Left lung (tissue), 10 donors: ENCODE results near the gene FAM151B. TPM values are rescaled to one million over a fixed set of nuclear protein-coding genes. Genes with fewer than 3 reads are reported as not detected.
A peak's percentile ranks its signal among the peaks of the same experiment; 100 is the strongest.

Experiments used
- ATAC-seq: fragments of 200-7000 bp; cut with Tn5 transposase; one replicate; pipeline ENCODE4 v1.9.1; 2020; ENCODE audit warnings: moderate library complexity
- DNase-seq, 4 donors: peaks; one replicate each; pipeline ENCODE4 v3.0.0-alpha.2; 2013 to 2020
- H3K27ac ChIP-seq, 2 donors: fragments of 200-600 bp; sonication (generic) in 1 of 2; one replicate each; pipeline versions ENCODE4 v1.5.0 to v1.8.0; 2020 to 2021
- H3K27me3 ChIP-seq, 2 donors: fragments of 200-600 bp; sonication (generic) in 1 of 2; one replicate each; pipeline versions ENCODE4 v1.5.0 to v1.8.0; 2020 to 2021
- H3K36me3 ChIP-seq, 2 donors: fragments of 200-600 bp; sonication (generic) in 1 of 2; one replicate each; pipeline versions ENCODE4 v1.5.0 to v1.8.0; 2020 to 2021
- H3K4me1 ChIP-seq, 2 donors: fragments of 200-600 bp; one replicate each; pipeline ENCODE4 v1.8.0; 2021
- H3K4me3 ChIP-seq, 2 donors: fragments of 200-600 bp; sonication (generic) in 1 of 2; one replicate each; pipeline versions ENCODE4 v1.5.0 to v1.8.0; 2020 to 2021; ENCODE audit warnings: mild to moderate bottlenecking in 1 of 2
- H3K9me3 ChIP-seq, 2 donors: fragments of 200-600 bp; sonication (generic) in 1 of 2; one replicate each; pipeline versions ENCODE4 v1.5.0 to v1.8.0; 2020 to 2021
- CTCF ChIP-seq, 2 donors: fragments of 200-600 bp; sonication (generic) in 1 of 2; IDR thresholded peaks; one replicate each; pipeline versions ENCODE4 v1.5.0 to v1.8.0; 2021; ENCODE audit warnings: antibody characterized with exemption in 2 of 2
- intact Hi-C, 2 donors: fragments of 100-400 bp; cut with DNase I; formaldehyde crosslinking; loops; one replicate each; pipeline versions ENCODE4 v1.11.2 to v1.14.2; 2022
- polyA plus RNA-seq, 6 donors: library from polyadenylated mRNA; unstranded; fragments of 120-200 nt; gene quantifications; one replicate each; pipeline ENCODE4 v1.2.1, GENCODE V29; 2013; ENCODE audit not compliant: insufficient read length in 6 of 6
- total RNA-seq, 2 donors: library from RNA; stranded (reverse); fragmentation: NEBNext Ultra II Directional; extraction: Animal tissue kit (Norgen Biotek cat#: 25700); gene quantifications; one replicate each; pipeline ENCODE4 v1.2.1, GENCODE V29; 2021
- donor health status: DM: no; HTN: yes; CAD: no.
- donor health status: DM: no; HTN: no; CAD: no.

Gene FAM151B
- total and polyA plus RNA-seq, 8 donors: 2.6 to 4.7 (median 3.0) TPM

- peak in 1 of 4 donors; percentile 24 for DNase-seq
- Histone ChIP-seq H3K36me3 (peaks cover 0 to 60% of the 10 kb centered on the region in 2 donors), H3K4me1 (no peaks in the 10 kb centered on the region), H3K9me3 (peaks cover 0 to 6% of the 10 kb centered on the region in 2 donors), H3K4me3 (no peak overlapping the region), H3K27me3 (no peaks in the 10 kb centered on the region), H3K27ac (no peak overlapping the region)
- intact Hi-C loops: no loop called here
- TF ChIP-seq CTCF (IDR thresholded peaks at IDR 0.05): no peak
- peak; percentile 33 for ATAC-seq
These were observed 13.0 kb upstream of the FAM151B start for GRCh38 chr5:80474929-80475328.

GRCh38 chr5:80479713-80480112 lies 8.2 kb upstream of the FAM151B start:
- H3K4me1 ChIP-seq: no peaks in the 10 kb centered on the region
- DNase-seq (no peak), ATAC-seq (no peak)
- H3K9me3 ChIP-seq: peaks cover 0 to 16% of the 10 kb centered on the region in 2 donors
- no peak for TF ChIP-seq CTCF (IDR thresholded peaks at IDR 0.05)
- no peak overlapping the region for H3K4me3 ChIP-seq
- intact Hi-C loops: no loop called here
- H3K27me3 ChIP-seq: no peaks in the 10 kb centered on the region
- H3K27ac ChIP-seq: no peak overlapping the region
- peaks cover 0 to 45% of the 10 kb centered on the region in 2 donors for H3K36me3 ChIP-seq

GRCh38 chr5:80480354-80480753 lies 7.5 kb upstream of the FAM151B start:
- no peak overlapping the region for H3K4me3 ChIP-seq
- H3K27me3 ChIP-seq: no peaks in the 10 kb centered on the region
- ATAC-seq (no peak), DNase-seq (no peak)
- H3K4me1 ChIP-seq: no peaks in the 10 kb centered on the region
- H3K27ac ChIP-seq: no peak overlapping the region
- intact Hi-C loops: no loop called here
- H3K36me3 ChIP-seq: peaks cover 0 to 38% of the 10 kb centered on the region in 2 donors
- no peak for TF ChIP-seq CTCF (IDR thresholded peaks at IDR 0.05)
- peaks cover 0 to 16% of the 10 kb centered on the region in 2 donors for H3K9me3 ChIP-seq

GRCh38 chr5:80481019-80481893 lies 6.6 kb upstream of the FAM151B start:
- Histone ChIP-seq H3K27me3 (no peaks in the 10 kb centered on the region), H3K4me1 (no peaks in the 10 kb centered on the region), H3K9me3 (peaks cover 0 to 16% of the 10 kb centered on the region in 2 donors), H3K27ac (no peak overlapping the region), H3K36me3 (peaks cover 0 to 29% of the 10 kb centered on the region in 2 donors), H3K4me3 (no peak overlapping the region)
- peak; percentile 55 to 68 for TF ChIP-seq CTCF (IDR thresholded peaks at IDR 0.05)
- peak; percentile 95 for ATAC-seq
- DNase-seq: no peak
- intact Hi-C loops: no loop called here

GRCh38 chr5:80482578-80482977 lies 5.3 kb upstream of the FAM151B start:
- no peak for ATAC-seq
- H3K4me3 ChIP-seq: no peak overlapping the region
- H3K9me3 ChIP-seq: peaks cover 0 to 16% of the 10 kb centered on the region in 2 donors
- no peak overlapping the region for H3K27ac ChIP-seq
- H3K27me3 ChIP-seq: no peaks in the 10 kb centered on the region
- no peak for DNase-seq
- no peak for TF ChIP-seq CTCF (IDR thresholded peaks at IDR 0.05)
- H3K36me3 ChIP-seq: peaks cover 0 to 29% of the 10 kb centered on the region in 2 donors
- intact Hi-C loops: no loop called here
- H3K4me1 ChIP-seq: peaks cover 0 to 8% of the 10 kb centered on the region in 2 donors
